SK-N-SH treated with all-trans-retinoic acid at 6 μM for 48 hours (cell line): ENCODE measurements around the gene PELI3.

Experiments used
- ATAC-seq: fragments of 200-7000 bp; cut with Tn5 transposase; 3 replicates; pipeline ENCODE4 v1.9.1; 2020; ENCODE audit warnings: mild to moderate bottlenecking, moderate library complexity
- ARNTL ChIP-seq: fragments of 450-650 bp; formaldehyde crosslinking; IDR thresholded peaks from 2 replicates; pipeline ENCODE4 v1.5.0; 2020; ENCODE audit warnings: low read depth, mild to moderate bottlenecking, moderate library complexity, borderline replicate concordance
- BACH2 ChIP-seq: fragments of 250-450 bp; sonication (Bioruptor Pico); IDR thresholded peaks from 2 replicates; pipeline ENCODE4 v1.9.0; 2021; ENCODE audit warnings: mild to moderate bottlenecking, borderline replicate concordance
- CREB5 ChIP-seq: fragments of 250-450 bp; sonication (Bioruptor Pico); IDR thresholded peaks from 2 replicates; pipeline ENCODE4 v1.5.1; 2020; ENCODE audit warnings: low read depth, mild to moderate bottlenecking, moderate library complexity
- CSDC2 ChIP-seq: fragments of 250-450 bp; sonication (Bioruptor Pico); IDR thresholded peaks from 2 replicates; pipeline ENCODE4 v1.5.0; 2020; ENCODE audit warnings: mild to moderate bottlenecking, moderate library complexity
- GLIS3 ChIP-seq: fragments of 250-450 bp; sonication (Bioruptor Pico); IDR thresholded peaks from 2 replicates; pipeline ENCODE4 v1.5.0; 2020; ENCODE audit warnings: mild to moderate bottlenecking, moderate library complexity
- ISL1 ChIP-seq: fragments of 250-450 bp; sonication (Bioruptor Pico); IDR thresholded peaks from 2 replicates; pipeline ENCODE4 v2.1.2; 2022; ENCODE audit warnings: mild to moderate bottlenecking, moderate library complexity
- PATZ1 ChIP-seq: fragments of 250-450 bp; sonication (Bioruptor Pico); IDR thresholded peaks from 2 replicates; pipeline ENCODE4 v1.8.0; 2020; ENCODE audit warnings: mild to moderate bottlenecking, moderate library complexity, borderline replicate concordance
- POU6F1 ChIP-seq: fragments of 250-450 bp; sonication (Bioruptor Pico); IDR thresholded peaks from 2 replicates; pipeline ENCODE4 v1.8.0; 2021; ENCODE audit warnings: low read depth, mild to moderate bottlenecking, moderate library complexity, borderline replicate concordance
- RARB ChIP-seq: fragments of 250-450 bp; sonication (Bioruptor Pico); IDR thresholded peaks from 2 replicates; pipeline ENCODE4 v1.8.0; 2021; ENCODE audit warnings: mild to moderate bottlenecking, moderate library complexity
- TCF4 ChIP-seq: fragments of 250-450 bp; sonication (Bioruptor Pico); IDR thresholded peaks from 2 replicates; pipeline ENCODE4 v1.8.0; 2021; ENCODE audit warnings: mild to moderate bottlenecking, moderate library complexity, borderline replicate concordance
- TOX ChIP-seq: fragments of 250-450 bp; sonication (Bioruptor Pico); IDR thresholded peaks from 2 replicates; pipeline ENCODE4 v1.8.0; 2021; ENCODE audit warnings: mild to moderate bottlenecking, moderate library complexity, borderline replicate concordance
- TSHZ2 ChIP-seq: fragments of 250-450 bp; sonication (Bioruptor Pico); IDR thresholded peaks from 2 replicates; pipeline ENCODE4 v1.5.0; 2020; ENCODE audit warnings: mild to moderate bottlenecking, moderate library complexity
- ZFP3 ChIP-seq: fragments of 250-450 bp; sonication (Bioruptor Pico); IDR thresholded peaks from 2 replicates; pipeline ENCODE4 v1.5.0; 2020; ENCODE audit warnings: mild to moderate bottlenecking, moderate library complexity
- ZNF70 ChIP-seq: fragments of 450-650 bp; formaldehyde crosslinking; IDR thresholded peaks from 2 replicates; pipeline ENCODE4 v1.5.0; 2020; ENCODE audit warnings: mild to moderate bottlenecking, moderate library complexity
- ZNF8 ChIP-seq: fragments of 450-650 bp; formaldehyde crosslinking; IDR thresholded peaks from 2 replicates; pipeline ENCODE4 v1.5.0; 2020; ENCODE audit warnings: mild to moderate bottlenecking, moderate library complexity

PELI3 gene

GRCh38 chr11:66524304-66525040 is 57.8 kb downstream of the PELI3 start:
- TF ChIP-seq RARB (no peak), TOX (CRISPR knock-in tag) (no peak), CSDC2 (no peak), ISL1 (CRISPR knock-in tag) (no peak), BACH2 (CRISPR knock-in tag) (no peak), PATZ1 (no peak), GLIS3 (CRISPR knock-in tag) (no peak), TSHZ2 (CRISPR knock-in tag) (no peak), ZNF8 (CRISPR knock-in tag) (no peak), ZNF70 (no peak), ARNTL (CRISPR knock-in tag) (no peak), TCF4 (CRISPR knock-in tag) (no peak), ZFP3 (CRISPR knock-in tag) (no peak), CREB5 (no peak), POU6F1 (CRISPR knock-in tag) (no peak)
- ATAC-seq: no peak
